ENCODE results near the gene SLC16A9. TPM values are rescaled to one million over a fixed set of nuclear protein-coding genes. Genes with fewer than 3 reads are reported as not detected.

The SLC16A9 gene
- 0.07 to 0.24 TPM (median 0.09 TPM) in 5 replicates for total RNA-seq (2022; extraction: Qiagen RNA extraction; ENCODE audit: low read depth)

GRCh38 chr10:59709395-59710125 is at the start of gene SLC16A9:
Gene SLC16A9 (minus strand): TSS chr10:59709850. CDS start chr10:59684291, 25,559 bp downstream.

DNA sequence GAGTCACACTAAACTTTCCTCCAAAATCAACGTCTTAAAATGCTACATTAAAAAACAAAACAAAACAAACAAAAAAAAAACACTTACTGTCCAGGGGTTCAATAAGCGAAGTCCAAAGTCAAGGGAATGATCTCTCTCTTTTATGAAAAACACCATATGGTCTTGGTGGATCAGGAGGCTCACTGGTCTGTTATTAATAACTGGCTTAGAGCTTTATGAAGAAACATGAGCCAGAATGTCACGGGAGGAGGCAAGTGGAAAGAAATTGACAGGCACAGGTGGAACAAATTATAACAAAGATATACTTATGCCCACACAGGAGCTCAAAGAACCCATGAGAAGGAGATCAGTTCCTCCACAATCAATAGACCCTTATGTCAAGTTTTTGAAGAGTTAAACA is 43.6 kb upstream of the SLC16A9 start, which contains the start of gene MRLN:
TSS of gene MRLN (minus strand) at position 189 of the 400 bp plus-strand sequence.

Other genes starting within 250 kb of the SLC16A9 start
- gene MRLN, start 43.6 kb upstream of the SLC16A9 start, total RNA-seq (2022; extraction: Qiagen RNA extraction; ENCODE audit: low read depth), result not detected in 5 replicates
- gene CCDC6, start 196.7 kb upstream of the SLC16A9 start, total RNA-seq (2022; extraction: Qiagen RNA extraction; ENCODE audit: low read depth), result 22.1 to 24.1 TPM (median 22.2 TPM) in 5 replicates

Data from A549 treated with CpdA at 1 μM for 4 hours (cell line).